IMR-90 (cell line): Measurements from ENCODE around the gene DTD1. TPM values are rescaled to one million over a fixed set of nuclear protein-coding genes. Genes with fewer than 3 reads are reported as not detected.

Source experiments
- ATAC-seq: fragments of 200-7000 bp; cut with Tn5 transposase; 2 replicates; pipeline ENCODE4 v1.9.1; 2020; ENCODE audit warnings: low read depth, mild to moderate bottlenecking, moderate library complexity
- BruUV-seq: library from RNA; stranded (reverse); fragments of 400-500 nt; replicated peaks from 2 replicates; lab custom pipeline; 2021; lab: Mats Ljungman, UMichigan
- CTCF ChIA-PET: fragments of 300-600 bp; formaldehyde crosslinking; extraction: SDS; loops from one replicate; lab custom pipeline; 2021; ENCODE audit warnings: antibody characterized with exemption; lab: Yijun Ruan, JAX
- POLR2A ChIA-PET: fragments of 300-600 bp; sonication (Branson Sonifier 250); formaldehyde crosslinking; loops from one replicate; lab custom pipeline; 2022; ENCODE audit warnings: antibody characterized with exemption; ENCODE audit not compliant: unreplicated experiment; lab: Charles Lee
- DNase-seq: peaks from one replicate; pipeline ENCODE4 v3.0.0; 2013
- H2AFZ ChIP-seq: replicated peaks from 2 replicates; pipeline ENCODE3; 2013; ENCODE audit warnings: low read length, mild to moderate bottlenecking; ENCODE audit not compliant: poor library complexity
- H2AK5ac ChIP-seq: 2 replicates; pipeline ENCODE4 v1.6.1; 2013; ENCODE audit warnings: low read depth, low read length, inconsistent platforms
- H2AK9ac ChIP-seq: replicated peaks from 2 replicates; pipeline ENCODE3; 2013; ENCODE audit warnings: mild to moderate bottlenecking, low read depth, low read length, moderate library complexity; ENCODE audit not compliant: poor library complexity
- H2BK120ac ChIP-seq: 2 replicates; pipeline ENCODE4 v1.6.1; 2013; ENCODE audit warnings: low read depth, low read length, inconsistent platforms
- H2BK15ac ChIP-seq: 3 replicates; pipeline ENCODE4 v1.6.1; 2013; ENCODE audit warnings: low read depth, low read length, inconsistent platforms
- H2BK20ac ChIP-seq: 2 replicates; pipeline ENCODE4 v1.6.1; 2013; ENCODE audit warnings: low read depth, mild to moderate bottlenecking, inconsistent platforms, low read length, moderate library complexity
- H2BK5ac ChIP-seq: 2 replicates; pipeline ENCODE4 v1.6.1; 2013; ENCODE audit warnings: mild to moderate bottlenecking, low read depth, low read length, inconsistent platforms; ENCODE audit not compliant: poor library complexity, severe bottlenecking
- H3K14ac ChIP-seq: replicated peaks from 2 replicates; pipeline ENCODE4 v1.6.1; 2013; ENCODE audit warnings: low read depth, low read length, inconsistent platforms
- H3K18ac ChIP-seq: 2 replicates; pipeline ENCODE4 v1.6.1; 2013; ENCODE audit warnings: low read depth, low read length, control low read depth
- H3K23ac ChIP-seq: 2 replicates; pipeline ENCODE4 v1.6.1; 2013; ENCODE audit warnings: low read depth, low read length, inconsistent platforms
- H3K27ac ChIP-seq: 2 replicates; pipeline ENCODE4 v1.5.1; 2013; ENCODE audit warnings: mild to moderate bottlenecking, control low read depth, low read length; ENCODE audit not compliant: insufficient read depth
- H3K27me3 ChIP-seq: 2 replicates; pipeline ENCODE4 v1.6.1; 2013; ENCODE audit warnings: low read length; ENCODE audit not compliant: control insufficient read depth, insufficient read depth
- H3K36me3 ChIP-seq: 2 replicates; pipeline ENCODE4 v1.6.1; 2013; ENCODE audit warnings: low read length, mixed read lengths; ENCODE audit not compliant: control insufficient read depth, insufficient read depth
- H3K4ac ChIP-seq: 2 replicates; pipeline ENCODE4 v1.6.1; 2013; ENCODE audit warnings: low read depth, low read length, inconsistent platforms
- H3K4me1 ChIP-seq: 2 replicates; pipeline ENCODE4 v1.6.1; 2013; ENCODE audit warnings: low read length, mixed read lengths; ENCODE audit not compliant: control insufficient read depth, insufficient read depth
- H3K4me2 ChIP-seq: 2 replicates; pipeline ENCODE4 v1.6.1; 2013; ENCODE audit warnings: low read depth, mild to moderate bottlenecking, control low read depth, low read length, moderate library complexity
- H3K4me3 ChIP-seq: 2 replicates; pipeline ENCODE4 v1.5.1; 2013; ENCODE audit warnings: low read depth, mild to moderate bottlenecking, control low read depth, low read length, moderate library complexity; ENCODE audit not compliant: insufficient read depth
- H3K56ac ChIP-seq: 2 replicates; pipeline ENCODE4 v1.6.1; 2013; ENCODE audit warnings: low read length, inconsistent platforms; ENCODE audit not compliant: insufficient read depth; ENCODE audit errors: extremely low read depth
- H3K79me1 ChIP-seq, 2 experiments: 2 replicates each; pipeline ENCODE4 v1.6.1; 2013; ENCODE audit warnings: low read length in 2 of 2, inconsistent platforms in 1 of 2, low read depth in 1 of 2
- H3K9ac ChIP-seq: 2 replicates; pipeline ENCODE4 v1.6.1; 2013; ENCODE audit warnings: low read depth, low read length, control low read depth
- H3K9me1 ChIP-seq: 2 replicates; pipeline ENCODE4 v1.6.1; 2013; ENCODE audit warnings: low read length, inconsistent platforms; ENCODE audit not compliant: insufficient read depth
- H3K9me3 ChIP-seq: 2 replicates; pipeline ENCODE4 v1.6.1; 2013; ENCODE audit warnings: low read length; ENCODE audit not compliant: control insufficient read depth, insufficient read depth
- H4K20me1 ChIP-seq: 2 replicates; pipeline ENCODE4 v1.6.1; 2013; ENCODE audit warnings: low read length, inconsistent platforms; ENCODE audit not compliant: insufficient read depth
- H4K5ac ChIP-seq: 2 replicates; pipeline ENCODE4 v1.6.1; 2013; ENCODE audit warnings: mild to moderate bottlenecking, low read depth, low read length, control low read depth
- H4K8ac ChIP-seq, 2 experiments: 2 replicates each; pipeline ENCODE4 v1.6.1; 2013; ENCODE audit warnings: low read depth in 2 of 2, low read length in 2 of 2, control low read depth in 1 of 2, inconsistent platforms in 1 of 2
- H4K91ac ChIP-seq: 2 replicates; pipeline ENCODE4 v1.6.1; 2013; ENCODE audit warnings: low read depth, low read length, inconsistent platforms; ENCODE audit not compliant: insufficient read depth
- CTCF ChIP-seq: conservative IDR thresholded peaks from 2 replicates; pipeline ENCODE4 v1.5.1; 2012; ENCODE audit warnings: mild to moderate bottlenecking, low read depth, low read length, improper control_type of control experiment
- ELK1 ChIP-seq: fragments of 150-350 bp; IDR thresholded peaks from 2 replicates; pipeline ENCODE4 v1.6.1; 2016; ENCODE audit warnings: low read depth, mild to moderate bottlenecking, low read length, moderate library complexity, borderline replicate concordance
- WGBS, 2 experiments: methylation state at CpG; one replicate each; pipeline versions ENCODE4 v1.1.5 to v1.1.7; 2013; ENCODE audit warnings: missing lambda C conversion rate in 2 of 2; ENCODE audit not compliant: insufficient read length in 1 of 2; ENCODE audit errors: extremely low coverage in 2 of 2; 5-methylcytosine and 5-hydroxymethylcytosine counted together
- dilution Hi-C: fragments of 300-500 bp; cut with HindIII; formaldehyde crosslinking; loops from one replicate; pipeline ENCODE4 v1.14.3; 2018; ENCODE audit warnings: low sequenced_read_pairs; ENCODE audit not compliant: unreplicated experiment
- in situ Hi-C: fragments of 300-500 bp; cut with MboI; formaldehyde crosslinking; loops from 3 replicates; pipeline ENCODE4 v1.14.3; 2019; ENCODE audit warnings: low sequenced_read_pairs, inconsistent platforms, mixed read lengths
- intact Hi-C: fragments of 100-400 bp; cut with micrococcal nuclease; formaldehyde crosslinking; loops from 2 replicates; pipeline ENCODE4 v1.10.0; 2022
- polyA plus RNA-seq, 3 experiments: library from polyadenylated mRNA; depleted of rRNA; stranded (reverse); fragments of >200 nt; gene quantifications; 2 replicates each; pipeline ENCODE4 v1.2.3, GENCODE V29; 2012; ENCODE audit warnings: low replicate concordance in 1 of 3
- total RNA-seq: library from RNA; depleted of rRNA; stranded (reverse); fragments of >200 nt; gene quantifications from 2 replicates; pipeline ENCODE4 v1.2.3, GENCODE V29; 2012

DTD1 gene
- total and polyA plus RNA-seq, 2 of the 4 experiments (the other 2 are of a cell fraction): 73.1 to 101 TPM

GRCh38 chr20:18650224-18650623 lies 62.4 kb downstream of the DTD1 start:
- Histone ChIP-seq H3K9ac (no peak overlapping the region), H3K4me1 (peaks cover 7% of the 10 kb centered on the region), H3K23ac (no peak overlapping the region), H4K5ac (no peak overlapping the region), H2BK5ac (no peak overlapping the region), H4K20me1 (no peaks in the 10 kb centered on the region; the same call in 1 of the 2 replicates), H4K91ac (no peak overlapping the region), H3K27me3 (no peaks in the 10 kb centered on the region), H3K36me3 (no peaks in the 10 kb centered on the region), H2AK5ac (no peak overlapping the region), H3K4ac (no peak overlapping the region), H3K27ac (no peak overlapping the region), H3K79me1 (peaks cover 7 to 23% of the 10 kb centered on the region in 2 experiments; a peak in 3 of 4 replicates), H2AK9ac (peak overlapping the region; percentile 9), H3K4me2 (no peak overlapping the region), H4K8ac (no peak overlapping the region), H3K14ac (no peak overlapping the region; the same call in 1 of the 2 replicates), H2BK15ac (no peak overlapping the region), H3K18ac (no peak overlapping the region), H3K56ac (no peak overlapping the region), H2BK120ac (no peak overlapping the region), H3K9me1 (peaks cover 7% of the 10 kb centered on the region), H2BK20ac (no peak overlapping the region), H2AFZ (no peak overlapping the region), H3K9me3 (no peaks in the 10 kb centered on the region), H3K4me3 (no peak overlapping the region)
- DNase-seq: no peak
- TF ChIP-seq CTCF: no peak
- TF ChIP-seq ELK1: no peak
- dilution Hi-C loops (no loop called here), in situ Hi-C loops (no loop called here), intact Hi-C loops (no loop called here)
- ChIA-PET CTCF (no interaction called here), POLR2A (no interaction called here)
- no TSS peak for BruUV-seq
- 78% methylated on average over 3 of the region's 5 CpGs; no CpG with 5 or more reads in 1 of the 2 experiments for WGBS, 2 experiments
- ATAC-seq: no peak
